HG02884 (cell line): ENCODE data around the gene CYB561D1.

Source experiments
- ATAC-seq: cut with Tn5 transposase; IDR thresholded peaks from one replicate; pipeline ENCODE4 v1.9.1; 2021; ENCODE audit warnings: mild to moderate bottlenecking, moderate library complexity; ENCODE audit not compliant: unreplicated experiment

Gene CYB561D1

DNA sequence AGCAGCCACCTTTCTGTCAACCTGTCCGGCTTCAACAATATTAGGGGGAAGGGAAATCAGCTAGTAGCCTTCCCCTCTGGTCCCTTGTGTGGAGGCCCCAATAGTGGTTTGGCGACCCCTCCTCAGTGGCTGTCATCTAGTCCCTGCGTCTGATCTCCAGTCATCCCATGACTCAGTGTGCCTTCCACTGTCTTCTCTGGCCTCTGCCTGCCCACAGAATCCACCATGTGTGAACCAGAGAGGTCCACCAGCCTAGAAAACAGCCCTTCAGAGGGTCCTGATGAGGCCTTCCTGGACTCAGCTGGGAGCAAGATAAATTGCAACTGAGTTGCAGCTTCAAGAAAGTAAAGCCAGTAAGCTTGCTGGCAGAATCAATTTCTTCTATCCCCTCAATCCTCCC is 14.0 kb upstream of the CYB561D1 start:
- no peak for ATAC-seq

DNA sequence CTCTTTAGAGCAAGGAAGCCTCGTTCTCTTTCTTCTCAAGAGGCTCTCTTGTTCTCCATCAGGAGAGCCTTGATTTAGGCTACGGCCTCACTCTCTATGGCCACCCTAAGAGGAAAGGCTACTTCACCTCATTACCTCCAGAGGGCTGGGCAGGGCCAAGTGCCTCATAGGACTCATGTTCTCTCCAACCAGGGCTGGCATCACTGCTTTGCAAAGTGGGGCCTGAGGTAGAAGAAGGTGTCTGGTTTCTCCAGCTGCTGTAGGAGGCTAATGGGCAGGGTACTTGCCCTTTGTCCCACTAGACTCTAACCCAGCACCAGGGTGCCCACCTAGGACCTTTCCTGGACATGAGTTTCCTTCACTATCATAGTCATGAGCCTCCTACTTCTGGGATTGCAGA is 12.2 kb upstream of the CYB561D1 start:
- ATAC-seq: no peak

DNA sequence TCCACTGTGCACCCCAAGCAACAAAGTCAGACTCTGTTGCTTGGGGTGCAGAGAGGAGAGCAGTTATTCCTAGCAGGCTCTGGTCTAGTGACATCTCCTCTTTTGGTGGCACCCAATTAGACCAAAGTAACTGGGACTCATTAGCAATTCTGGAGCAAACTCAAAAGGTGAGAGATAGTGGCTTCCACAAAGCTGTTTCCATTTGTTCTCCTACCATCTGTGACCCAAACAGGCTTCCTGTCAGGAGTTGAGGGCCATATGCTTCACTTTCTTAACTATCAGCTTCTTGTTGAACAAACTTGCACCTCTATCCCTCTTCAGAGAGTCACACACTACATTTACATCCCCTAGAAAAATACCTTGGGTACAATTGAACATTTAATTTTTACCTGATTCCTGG is 11.7 kb upstream of the CYB561D1 start:
- no peak for ATAC-seq

DNA sequence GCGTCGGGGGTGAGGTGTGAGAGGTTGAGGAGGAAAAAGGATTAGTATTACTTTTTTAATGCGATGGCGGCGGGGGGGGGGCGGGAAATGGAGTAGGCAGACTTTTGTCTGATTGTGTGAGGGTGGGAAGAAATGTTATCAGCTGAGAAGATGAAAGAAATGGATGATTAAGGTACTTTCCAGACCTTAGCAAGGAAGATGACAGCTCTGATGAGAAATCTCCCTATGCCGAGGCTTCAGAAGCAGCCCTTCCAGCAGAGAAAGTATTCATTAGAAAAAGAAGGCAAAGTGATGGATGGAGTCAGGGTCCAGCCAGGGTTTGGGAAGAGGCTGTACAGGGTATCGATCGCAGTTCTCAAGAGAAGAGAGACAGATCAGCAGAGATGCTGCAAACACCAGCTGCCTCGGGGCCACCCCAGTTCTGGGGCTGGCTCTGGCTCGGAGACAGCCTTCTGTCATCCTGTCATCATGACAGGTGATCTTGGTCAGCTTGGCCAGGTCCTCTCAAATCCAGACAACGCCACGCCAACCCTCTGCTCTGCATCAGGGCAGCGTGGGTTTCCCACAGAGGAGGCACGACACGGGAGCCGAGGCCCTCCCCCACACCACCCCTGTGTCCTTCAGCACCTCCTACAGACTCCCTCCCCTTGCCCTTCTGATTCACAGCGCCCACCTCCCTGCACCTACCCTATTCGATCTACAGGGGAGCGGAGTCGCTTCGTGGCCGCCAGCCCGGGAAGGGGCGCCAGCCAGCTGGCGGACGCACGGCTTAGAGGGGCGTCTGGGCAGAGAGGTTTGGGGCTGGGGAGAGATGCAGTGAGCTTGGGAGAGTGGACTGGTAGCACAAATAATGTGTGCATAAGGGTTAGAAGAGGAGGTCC is 10.9 kb upstream of the CYB561D1 start:
- ATAC-seq: peak; percentile 5

DNA sequence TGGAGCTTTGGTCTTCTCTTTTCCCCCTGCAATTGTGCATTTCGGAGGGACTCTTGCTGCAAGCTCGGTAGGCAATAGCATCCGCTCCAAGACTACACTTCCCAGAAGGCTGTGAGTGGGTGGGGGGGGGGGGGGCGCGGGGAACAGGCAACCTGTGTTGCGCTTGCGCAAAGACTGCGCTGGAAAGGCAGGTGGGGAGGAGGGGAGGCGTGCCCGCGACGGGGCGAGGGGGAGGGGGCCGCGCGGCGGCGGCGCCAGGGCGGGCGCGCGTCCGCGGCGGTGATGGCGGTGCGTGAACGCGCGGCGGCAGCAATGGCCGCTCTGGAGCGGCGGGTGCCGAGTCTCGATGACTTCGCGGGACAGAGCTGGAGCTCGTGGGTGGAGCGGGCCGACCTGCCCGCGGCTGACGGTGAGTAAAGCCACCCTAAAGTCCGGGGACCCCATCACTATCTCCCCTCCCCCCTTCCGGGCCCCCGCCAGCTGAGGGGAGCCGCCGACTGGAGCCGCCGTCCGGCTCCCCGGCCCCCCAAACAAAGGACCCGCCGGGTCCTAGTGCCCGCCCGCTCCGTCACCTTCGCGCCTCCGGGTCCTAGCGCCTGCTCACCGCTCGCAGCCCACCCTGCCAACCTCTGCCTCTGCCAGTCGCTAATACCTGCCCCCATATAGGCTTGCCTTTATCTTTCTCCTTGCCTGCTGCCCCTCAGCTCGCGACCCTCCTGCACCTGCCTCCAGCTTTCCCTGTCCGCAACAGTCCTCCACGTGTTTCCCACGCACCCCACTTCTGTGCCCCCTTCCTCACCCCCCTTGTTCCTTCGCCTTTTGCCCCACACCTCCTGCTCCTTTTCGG is 10.0 kb upstream of the CYB561D1 start, which contains the start of gene ATXN7L2:
ATXN7L2 (plus strand) TSS at position 234 of the 847 bp plus-strand sequence; CDS start at position 283, 49 bp downstream.
- peak; percentile 69 for ATAC-seq

DNA sequence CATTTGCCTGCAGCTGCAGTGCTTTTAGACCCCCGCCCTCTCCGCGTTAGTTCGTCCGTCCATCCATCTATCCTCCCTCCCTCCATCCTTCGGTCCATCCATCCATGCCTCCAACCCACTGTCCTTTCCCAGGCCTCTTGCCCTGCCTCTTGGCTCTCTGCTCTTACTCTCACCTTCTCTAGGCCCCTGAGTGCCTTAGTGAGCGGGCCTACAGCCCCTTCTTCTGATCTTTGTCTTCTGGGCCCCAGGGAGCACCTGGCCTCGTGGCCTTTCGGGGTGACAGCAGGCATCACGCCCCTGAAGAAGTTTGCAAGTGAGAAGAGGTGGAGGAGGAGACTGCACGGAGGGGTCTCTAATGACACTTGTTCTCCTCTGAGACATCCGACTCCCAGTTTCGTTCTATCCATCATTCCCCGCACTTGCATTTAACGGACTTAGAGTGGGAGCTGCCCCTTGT is 9.3 kb upstream of the CYB561D1 start:
- ATAC-seq: no peak

DNA sequence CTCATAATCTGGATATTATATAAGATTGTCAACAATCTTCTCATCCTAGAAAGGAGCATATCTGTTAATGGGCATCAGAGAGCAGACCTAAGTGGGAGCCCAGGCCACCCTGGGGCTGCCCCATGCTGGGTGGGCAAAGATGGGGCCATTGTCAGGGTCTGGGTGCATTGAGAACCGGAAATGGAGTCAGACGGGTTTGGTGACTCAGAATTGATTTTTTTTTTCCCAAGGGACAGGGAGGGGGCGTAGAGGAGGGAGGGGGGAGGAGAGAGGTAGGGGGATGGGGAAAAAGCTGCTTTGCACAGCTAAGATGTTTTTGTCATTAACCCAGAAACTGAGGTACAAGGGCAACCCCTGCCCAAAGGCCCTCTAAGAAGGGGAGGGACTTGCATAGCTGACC is 8.9 kb upstream of the CYB561D1 start:
- no peak for ATAC-seq

DNA sequence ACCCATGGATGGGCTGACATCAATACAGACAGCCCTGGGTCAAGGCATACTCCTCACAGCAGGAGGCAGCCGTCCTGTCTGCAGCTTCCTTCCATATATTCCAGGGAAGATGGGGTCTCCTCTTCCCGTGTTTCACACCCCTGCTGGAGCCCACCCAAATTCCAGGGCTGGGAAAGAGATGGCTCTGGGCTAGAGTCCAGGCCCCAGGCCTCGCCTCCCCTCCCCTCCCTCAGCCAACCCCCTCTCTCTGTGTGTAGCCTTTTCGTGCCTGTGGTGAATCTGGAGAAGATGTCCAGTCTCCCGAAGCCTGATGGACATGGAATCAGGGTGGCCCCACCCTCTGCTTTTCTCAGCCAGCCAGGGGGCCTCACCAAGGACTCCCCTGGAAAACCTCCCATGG is 6.6 kb upstream of the CYB561D1 start:
- ATAC-seq: no peak

DNA sequence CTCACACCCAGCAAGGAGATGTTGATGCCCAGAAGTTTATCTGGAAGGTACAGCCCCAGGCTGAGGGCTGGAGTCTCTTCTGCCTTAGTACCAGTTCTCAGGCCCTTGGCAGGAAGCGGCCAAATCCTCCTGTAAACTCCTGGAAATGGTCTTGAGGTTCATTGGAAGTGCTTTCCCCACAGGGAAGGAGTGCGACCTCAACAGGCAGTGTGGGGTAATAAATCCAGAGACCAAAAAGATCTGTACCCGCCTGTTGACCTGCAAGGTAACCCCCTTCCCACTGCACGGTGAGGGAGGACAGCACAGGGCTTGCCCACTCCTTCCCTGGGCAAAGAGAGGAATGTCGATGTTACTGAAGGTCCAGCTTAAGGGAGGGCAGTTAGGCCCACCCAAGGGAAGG is 5.7 kb upstream of the CYB561D1 start:
- no peak for ATAC-seq

DNA sequence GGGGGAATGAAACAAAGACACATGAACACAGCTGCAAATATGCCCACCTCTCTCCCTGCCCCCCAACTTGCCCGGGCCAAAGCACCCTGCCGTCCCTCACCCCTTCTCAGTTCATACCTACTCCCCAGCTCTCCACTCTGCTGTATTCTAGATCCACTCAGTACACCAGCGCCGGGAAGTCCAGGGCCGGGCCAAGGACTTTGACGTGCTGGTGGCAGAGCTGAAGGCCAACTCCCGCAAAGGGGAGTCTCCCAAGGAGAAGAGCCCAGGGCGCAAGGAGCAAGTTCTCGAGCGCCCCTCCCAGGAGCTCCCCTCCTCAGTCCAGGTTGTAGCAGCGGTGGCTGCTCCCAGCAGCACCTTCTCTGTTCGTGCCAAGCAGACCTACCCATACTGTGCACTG is 5.2 kb upstream of the CYB561D1 start:
- no peak for ATAC-seq

DNA sequence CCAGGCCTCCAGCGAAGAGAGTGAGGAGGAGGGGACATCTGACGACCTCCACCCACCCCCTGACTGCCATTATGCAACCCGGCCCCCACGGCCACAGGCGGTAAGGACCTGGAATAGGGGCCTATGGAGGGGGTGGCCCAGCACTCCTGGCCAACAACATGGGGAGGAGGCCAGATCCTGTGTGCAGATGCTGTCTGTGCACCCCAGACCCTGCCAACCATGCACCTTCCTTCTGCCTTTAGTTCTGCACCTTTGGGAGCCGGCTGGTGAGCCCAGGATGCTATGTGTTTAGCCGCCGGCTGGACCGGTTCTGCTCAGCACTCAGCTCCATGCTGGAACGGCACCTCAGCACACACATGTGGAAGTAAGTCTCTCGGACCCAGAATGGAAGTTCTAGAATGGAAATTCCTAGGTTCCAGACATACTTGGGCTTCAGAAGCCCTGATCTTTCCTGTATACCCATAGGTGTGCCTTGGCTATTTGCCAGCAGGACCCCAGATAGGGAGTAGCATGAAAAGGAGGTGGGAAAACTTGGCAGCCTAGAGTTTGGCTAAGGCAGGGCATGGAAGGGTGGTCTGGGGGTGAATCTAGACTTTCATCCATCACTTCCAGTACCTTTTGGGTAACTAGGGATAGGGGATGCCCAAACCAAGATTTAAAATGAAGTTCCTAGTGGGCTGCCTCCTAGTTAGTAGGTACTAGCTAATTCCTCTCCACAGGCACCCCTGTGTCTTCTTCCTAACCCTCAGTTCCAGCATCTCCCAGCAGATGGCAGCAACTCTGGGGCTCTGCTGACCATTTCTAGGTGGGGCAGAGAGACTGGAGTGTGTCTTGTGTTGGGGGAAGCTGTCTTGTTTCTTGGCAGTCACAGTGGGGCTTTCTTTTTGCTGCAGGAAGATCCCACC is 3.6 kb upstream of the CYB561D1 start:
- ATAC-seq: no peak

DNA sequence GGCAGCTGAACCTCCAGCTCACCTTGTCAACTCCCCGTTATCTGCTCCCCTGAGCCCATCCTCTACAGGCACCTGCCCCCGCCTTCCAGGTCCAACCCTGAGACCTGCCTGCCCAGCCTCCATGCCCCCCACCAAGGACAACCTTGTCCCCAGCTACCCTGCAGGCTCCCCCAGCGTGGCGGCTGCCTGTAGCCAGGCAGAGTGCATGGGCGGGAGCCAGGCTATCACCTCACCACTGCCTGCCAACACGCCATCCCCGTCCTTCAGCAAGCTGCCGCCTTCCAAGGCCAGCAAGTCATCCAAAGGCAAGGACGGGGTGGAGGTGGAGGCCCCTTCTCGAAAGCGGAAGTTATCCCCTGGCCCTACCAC is 3.0 kb upstream of the CYB561D1 start:
- ATAC-seq: no peak

DNA sequence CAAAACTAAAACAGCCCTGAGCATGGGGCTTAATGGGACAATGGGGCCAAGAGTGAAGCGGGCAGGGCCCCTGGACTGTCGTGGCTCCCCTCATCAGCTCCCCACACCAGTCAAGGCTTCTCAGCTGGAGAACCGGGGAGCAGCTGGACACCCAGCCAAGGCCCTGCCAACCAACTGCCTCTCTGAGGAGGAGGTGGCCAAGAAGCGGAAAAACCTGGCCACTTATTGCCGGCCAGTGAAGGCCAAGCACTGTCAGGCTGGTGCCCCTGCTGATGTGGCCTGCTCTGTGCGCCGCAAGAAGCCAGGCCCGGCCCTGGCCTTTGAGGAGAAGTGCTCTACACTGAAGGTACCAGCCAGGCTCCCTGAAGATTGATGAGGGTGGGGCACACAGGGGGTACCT is 2.5 kb upstream of the CYB561D1 start:
- no peak for ATAC-seq

DNA sequence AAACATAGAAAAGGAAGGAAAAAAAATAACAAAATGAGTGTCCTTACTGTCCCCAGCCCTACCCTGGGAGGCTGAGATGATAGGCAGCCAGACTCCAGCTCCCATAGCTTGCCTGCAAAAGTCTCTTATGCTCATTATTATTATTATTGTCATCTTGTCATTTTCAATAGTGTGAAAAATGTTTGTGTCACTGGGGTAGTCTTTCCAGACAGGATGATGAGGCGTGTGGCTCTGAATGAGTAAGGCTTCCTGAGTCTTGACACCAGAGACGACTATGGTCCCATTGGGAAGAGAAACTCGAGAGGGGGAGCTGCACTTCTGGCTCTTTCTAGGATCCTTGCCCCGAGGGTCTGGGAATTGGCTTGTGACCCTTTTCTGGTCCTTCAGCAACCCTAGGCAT is 1.1 kb upstream of the CYB561D1 start:
- no peak for ATAC-seq

DNA sequence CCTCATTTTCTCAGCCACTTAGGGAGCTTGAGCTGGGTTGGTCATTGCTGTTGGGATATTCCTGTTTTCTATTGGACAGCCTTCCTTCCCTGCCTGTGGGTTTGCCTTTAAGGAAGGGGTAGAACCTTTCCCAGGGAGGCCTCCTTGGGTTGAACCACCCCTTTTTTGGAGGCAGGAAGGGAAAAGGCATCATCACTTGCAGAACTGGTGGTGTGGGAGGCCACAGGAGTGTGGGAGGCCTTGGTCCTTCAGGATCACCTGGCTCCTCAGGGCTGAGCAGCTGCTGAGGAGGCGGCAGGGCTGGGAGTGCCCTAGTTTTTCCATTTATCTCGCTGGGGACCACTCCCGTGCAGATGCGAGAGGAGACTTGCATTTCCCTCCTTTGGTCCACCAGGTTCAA is 667 bp upstream of the CYB561D1 start:
- ATAC-seq: no peak

DNA sequence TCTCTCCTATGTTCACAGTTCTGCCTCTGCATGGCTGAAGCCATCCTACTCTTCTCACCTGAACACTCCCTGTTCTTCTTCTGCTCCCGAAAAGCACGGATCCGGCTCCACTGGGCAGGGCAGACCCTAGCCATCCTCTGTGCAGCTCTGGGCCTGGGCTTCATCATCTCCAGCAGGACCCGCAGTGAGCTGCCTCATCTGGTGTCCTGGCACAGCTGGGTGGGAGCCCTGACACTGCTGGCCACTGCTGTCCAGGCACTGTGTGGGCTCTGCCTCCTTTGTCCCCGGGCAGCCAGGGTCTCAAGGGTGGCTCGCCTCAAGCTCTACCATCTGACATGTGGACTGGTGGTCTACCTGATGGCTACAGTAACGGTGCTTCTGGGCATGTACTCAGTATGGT is 1.8 kb downstream of the CYB561D1 start:
- no peak for ATAC-seq

DNA sequence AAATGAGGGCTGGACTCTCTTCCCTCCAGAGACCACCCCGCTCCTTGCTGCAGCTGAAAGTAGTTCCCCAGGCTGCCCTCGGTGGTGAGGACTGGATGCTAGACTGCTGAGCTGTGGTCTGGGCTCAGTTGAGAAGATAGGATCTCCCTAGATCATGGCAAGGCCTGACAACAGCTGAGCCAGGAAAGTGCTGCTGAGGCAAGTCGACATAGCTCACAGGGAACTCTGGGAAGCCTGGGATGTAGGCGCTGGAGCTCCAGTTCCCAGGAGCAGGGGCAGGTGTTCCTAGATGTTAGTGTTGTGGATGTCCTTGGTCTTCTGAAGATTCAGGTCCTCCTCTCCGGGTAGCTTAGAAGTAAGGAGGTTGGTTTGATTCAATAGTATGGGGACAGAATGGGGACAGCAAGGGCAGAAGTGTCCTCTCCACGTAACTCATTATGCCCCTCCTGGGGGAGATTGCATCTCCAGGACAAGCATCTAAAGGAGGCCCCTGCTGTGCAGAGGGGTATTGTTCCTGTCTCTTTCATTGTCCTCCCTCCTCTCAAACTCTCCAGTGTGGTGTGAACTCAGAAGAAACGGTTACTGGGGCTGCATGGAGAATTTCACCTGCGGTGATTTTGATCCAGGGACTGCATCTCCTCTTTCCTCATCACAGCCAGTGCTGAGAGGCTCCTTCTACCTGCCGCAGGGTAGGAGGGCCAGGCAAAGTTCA is 3.7 kb downstream of the CYB561D1 start:
- ATAC-seq: no peak

DNA sequence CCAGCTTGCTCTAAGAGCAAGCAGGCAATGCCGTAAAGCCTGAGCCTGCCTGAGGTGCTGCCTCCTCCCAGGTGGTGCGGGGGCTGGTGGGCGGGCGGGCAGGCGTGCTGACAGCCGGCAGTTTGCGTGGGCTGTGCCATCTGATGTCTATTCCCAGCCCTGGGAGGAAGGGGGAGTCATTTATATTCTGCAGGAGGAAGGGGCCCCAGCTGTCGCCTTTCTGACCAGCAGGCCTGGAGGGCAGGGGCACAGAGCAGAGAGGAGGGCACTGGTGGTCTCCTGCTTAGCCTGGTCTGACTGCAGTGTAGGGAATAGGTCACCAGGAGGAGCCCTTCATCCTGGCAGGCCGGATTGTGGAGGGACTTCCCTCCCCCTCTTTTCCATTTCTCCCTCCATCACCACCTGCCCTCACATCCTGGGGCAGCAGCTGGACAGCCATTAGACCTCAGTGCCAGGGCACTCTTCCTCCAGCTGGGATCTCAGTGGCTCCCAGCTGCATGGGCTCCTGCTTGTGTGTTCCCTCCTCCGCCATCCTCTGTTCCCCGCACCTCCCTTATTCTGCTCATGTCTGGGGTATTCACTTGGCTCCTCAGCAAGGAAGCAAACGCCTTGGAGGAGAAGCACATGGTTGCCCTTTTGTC is 4.4 kb downstream of the CYB561D1 start:
- ATAC-seq: no peak

DNA sequence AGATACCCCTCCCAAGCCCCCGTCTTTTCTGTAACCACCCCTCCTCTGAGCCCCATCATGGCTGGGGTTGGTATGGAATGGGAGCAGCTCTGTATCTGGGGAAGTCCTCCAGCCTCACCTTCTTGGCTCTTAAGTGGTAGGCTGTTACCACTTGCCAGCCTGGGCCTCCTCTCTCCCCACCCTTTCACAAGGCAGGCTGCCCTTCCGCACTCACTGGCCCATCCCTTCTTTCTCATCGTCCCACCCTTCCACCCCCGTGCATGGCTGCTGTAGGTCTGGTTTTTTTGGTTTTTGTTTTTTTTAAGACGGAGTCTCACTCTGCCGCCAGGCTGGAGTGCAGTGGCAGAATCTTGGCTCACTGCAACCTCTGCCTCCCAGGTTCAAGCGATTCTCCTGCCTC is 5.2 kb downstream of the CYB561D1 start:
- no peak for ATAC-seq
